Adrenal gland (tissue), 5 donors: ENCODE measurements around the gene SLC9A3.

Experiments used
- POLR2A ChIP-seq, 2 donors: fragments of 450-650 bp; IDR thresholded peaks; one replicate each; pipeline ENCODE4 v1.6.1; 2017; ENCODE audit warnings: antibody characterized with exemption in 2 of 2, mild to moderate bottlenecking in 2 of 2, moderate library complexity in 1 of 2
- TF ChIP-seq, protein P1 (sequence below), 6 experiments: fragments of 450-650 bp in 4 of 6; fragments of 200-600 bp in 2 of 6; sonication (generic) in 1 of 6; IDR thresholded peaks; 1 replicate in 5 of 6; 2 replicates in 1 of 6; pipeline versions ENCODE4 v1.5.1 to v1.8.0; 2016 to 2021; ENCODE audit warnings: antibody characterized with exemption in 6 of 6, mild to moderate bottlenecking in 2 of 6, moderate library complexity in 1 of 6
- donor health status: DM: no; HTN: no; CAD: no.

DNA sequence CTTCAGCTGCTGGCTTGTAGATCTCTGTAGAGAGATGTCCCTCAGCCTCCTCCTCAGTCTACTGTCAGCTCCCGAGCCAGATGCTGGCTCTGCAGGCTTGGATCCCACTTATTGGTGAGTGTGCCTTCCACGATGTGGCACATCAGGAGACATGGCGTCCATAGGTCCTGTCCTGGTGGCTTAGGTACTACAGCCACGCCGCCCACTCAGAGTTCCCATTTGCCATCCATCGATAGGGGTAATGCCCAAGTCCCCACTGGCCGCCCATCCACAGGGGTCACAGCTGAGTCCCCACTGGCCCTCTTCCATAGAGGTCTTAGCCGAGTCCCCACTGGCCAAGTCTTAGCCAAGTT, 64.0 kb downstream of the SLC9A3 start:
- TF ChIP-seq, protein P1, sequence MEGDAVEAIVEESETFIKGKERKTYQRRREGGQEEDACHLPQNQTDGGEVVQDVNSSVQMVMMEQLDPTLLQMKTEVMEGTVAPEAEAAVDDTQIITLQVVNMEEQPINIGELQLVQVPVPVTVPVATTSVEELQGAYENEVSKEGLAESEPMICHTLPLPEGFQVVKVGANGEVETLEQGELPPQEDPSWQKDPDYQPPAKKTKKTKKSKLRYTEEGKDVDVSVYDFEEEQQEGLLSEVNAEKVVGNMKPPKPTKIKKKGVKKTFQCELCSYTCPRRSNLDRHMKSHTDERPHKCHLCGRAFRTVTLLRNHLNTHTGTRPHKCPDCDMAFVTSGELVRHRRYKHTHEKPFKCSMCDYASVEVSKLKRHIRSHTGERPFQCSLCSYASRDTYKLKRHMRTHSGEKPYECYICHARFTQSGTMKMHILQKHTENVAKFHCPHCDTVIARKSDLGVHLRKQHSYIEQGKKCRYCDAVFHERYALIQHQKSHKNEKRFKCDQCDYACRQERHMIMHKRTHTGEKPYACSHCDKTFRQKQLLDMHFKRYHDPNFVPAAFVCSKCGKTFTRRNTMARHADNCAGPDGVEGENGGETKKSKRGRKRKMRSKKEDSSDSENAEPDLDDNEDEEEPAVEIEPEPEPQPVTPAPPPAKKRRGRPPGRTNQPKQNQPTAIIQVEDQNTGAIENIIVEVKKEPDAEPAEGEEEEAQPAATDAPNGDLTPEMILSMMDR (IDR thresholded peaks at IDR 0.05), result no peak
- no peak for TF ChIP-seq POLR2A (IDR thresholded peaks at IDR 0.05)
